GM12873 (cell line): ENCODE measurements around the gene ABLIM3.

ENCODE experiments used
- CTCF ChIP-seq: IDR thresholded peaks from 2 replicates; pipeline ENCODE4 v1.5.1; 2012; ENCODE audit warnings: low read depth, mild to moderate bottlenecking, moderate library complexity, low read length, control low read depth; ENCODE audit not compliant: insufficient read depth; ENCODE audit errors: missing control alignments

The ABLIM3 gene

GRCh38 chr5:149168276-149168906 lies 27.1 kb downstream of the ABLIM3 start:
- no peak for TF ChIP-seq CTCF

- no peak for TF ChIP-seq CTCF
Observed at GRCh38 chr5:149170299-149170698, 29.0 kb downstream of the ABLIM3 start.

GRCh38 chr5:149172261-149172660 lies 31.0 kb downstream of the ABLIM3 start:
- no peak for TF ChIP-seq CTCF

- no peak for TF ChIP-seq CTCF
Observed at GRCh38 chr5:149172709-149173505, 31.6 kb downstream of the ABLIM3 start.

- TF ChIP-seq CTCF: no peak
Observed at GRCh38 chr5:149174847-149175234, 33.5 kb downstream of the ABLIM3 start.

- no peak for TF ChIP-seq CTCF
Observed at GRCh38 chr5:149175346-149176105, 34.2 kb downstream of the ABLIM3 start.

GRCh38 chr5:149177339-149177843 lies 36.1 kb downstream of the ABLIM3 start:
- no peak for TF ChIP-seq CTCF
